Epithelial cell of proximal tubule (primary cell): ENCODE data around the gene STK38L. TPM values are rescaled to one million over a fixed set of nuclear protein-coding genes. Genes with fewer than 3 reads are reported as not detected.

Experiments used
- DNase-seq: peaks from one replicate; pipeline ENCODE4 v3.0.0-alpha.2; 2011; ENCODE audit warnings: low read depth
- H3K4me3 ChIP-seq: 2 replicates; pipeline ENCODE4 v1.5.1; 2011; ENCODE audit warnings: low read depth, mild to moderate bottlenecking, low read length
- total RNA-seq: library from RNA; depleted of rRNA; stranded (reverse); fragments of >200 nt; gene quantifications from 2 replicates; pipeline ENCODE4 v1.2.3, GENCODE V29; 2015
- TF ChIP-seq, protein P1 (sequence below): conservative IDR thresholded peaks from 2 replicates; pipeline ENCODE4 v1.5.1; 2012; ENCODE audit warnings: low read depth, mild to moderate bottlenecking, low read length

STK38L gene
- total RNA-seq, 1 donor from 2014 or later, result 14.9 TPM

DNA sequence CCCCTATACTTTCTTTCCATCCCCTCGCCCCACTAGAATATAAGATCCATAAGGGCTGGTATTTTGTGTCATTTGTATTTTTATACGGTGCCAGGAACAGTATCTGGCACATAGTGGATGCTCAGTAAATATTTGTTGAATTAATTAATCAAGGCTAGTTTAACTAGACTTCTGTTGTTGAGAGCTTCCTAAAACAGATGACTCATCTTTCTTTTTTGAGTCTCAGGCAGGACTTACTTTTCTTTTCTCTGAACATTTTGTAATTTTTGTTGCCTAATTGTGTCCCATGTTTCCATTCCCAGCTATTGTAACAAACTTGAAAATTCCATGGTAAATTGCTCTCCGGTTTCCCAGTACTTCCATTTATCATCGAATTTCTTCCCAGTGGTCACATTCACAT is 16.7 kb downstream of the STK38L start:
- no peak overlapping the region for H3K4me3 ChIP-seq
- DNase-seq, result no peak
- TF ChIP-seq, protein P1, sequence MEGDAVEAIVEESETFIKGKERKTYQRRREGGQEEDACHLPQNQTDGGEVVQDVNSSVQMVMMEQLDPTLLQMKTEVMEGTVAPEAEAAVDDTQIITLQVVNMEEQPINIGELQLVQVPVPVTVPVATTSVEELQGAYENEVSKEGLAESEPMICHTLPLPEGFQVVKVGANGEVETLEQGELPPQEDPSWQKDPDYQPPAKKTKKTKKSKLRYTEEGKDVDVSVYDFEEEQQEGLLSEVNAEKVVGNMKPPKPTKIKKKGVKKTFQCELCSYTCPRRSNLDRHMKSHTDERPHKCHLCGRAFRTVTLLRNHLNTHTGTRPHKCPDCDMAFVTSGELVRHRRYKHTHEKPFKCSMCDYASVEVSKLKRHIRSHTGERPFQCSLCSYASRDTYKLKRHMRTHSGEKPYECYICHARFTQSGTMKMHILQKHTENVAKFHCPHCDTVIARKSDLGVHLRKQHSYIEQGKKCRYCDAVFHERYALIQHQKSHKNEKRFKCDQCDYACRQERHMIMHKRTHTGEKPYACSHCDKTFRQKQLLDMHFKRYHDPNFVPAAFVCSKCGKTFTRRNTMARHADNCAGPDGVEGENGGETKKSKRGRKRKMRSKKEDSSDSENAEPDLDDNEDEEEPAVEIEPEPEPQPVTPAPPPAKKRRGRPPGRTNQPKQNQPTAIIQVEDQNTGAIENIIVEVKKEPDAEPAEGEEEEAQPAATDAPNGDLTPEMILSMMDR, result no peak

DNA sequence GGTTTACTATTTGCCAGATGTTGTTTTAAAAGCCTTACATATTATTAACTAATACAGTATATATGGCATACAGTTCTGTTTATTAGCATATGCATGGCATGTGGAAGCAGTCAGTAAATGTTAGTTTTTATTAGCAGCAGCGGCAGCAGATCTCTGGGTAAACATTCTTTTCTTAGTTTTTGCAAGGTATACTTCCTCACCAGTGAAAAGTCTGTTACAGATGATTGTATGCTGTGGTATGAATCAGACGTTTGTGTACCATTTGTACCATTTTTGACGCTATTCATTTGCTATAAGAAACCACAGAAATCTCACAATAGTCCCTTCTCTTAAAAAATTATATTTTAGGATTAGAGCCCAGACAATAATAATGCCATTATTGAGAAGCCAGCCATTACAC is 17.8 kb downstream of the STK38L start:
- no peak overlapping the region for H3K4me3 ChIP-seq
- TF ChIP-seq, protein P1, result no peak
- DNase-seq, result no peak

DNA sequence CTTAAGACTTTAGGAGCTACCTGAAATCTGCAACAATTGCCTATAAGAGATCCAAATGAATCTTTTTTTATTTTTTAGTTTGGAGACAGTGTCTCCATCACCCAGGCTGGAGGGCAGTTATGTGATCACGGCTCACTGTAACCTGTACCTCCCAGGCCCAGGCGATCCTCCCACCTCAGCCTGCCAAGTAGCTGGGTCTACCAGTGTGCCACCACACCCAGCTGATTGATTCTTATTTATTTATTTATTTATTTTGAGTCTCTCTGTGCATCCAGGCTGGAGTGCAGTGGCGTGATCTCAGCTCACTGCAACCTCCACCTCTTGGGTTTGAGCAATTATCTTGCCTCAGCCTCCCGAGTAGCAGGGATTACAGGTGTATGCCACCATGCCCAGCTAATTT is 26.1 kb downstream of the STK38L start:
- H3K4me3 ChIP-seq, result no peak overlapping the region
- no peak for DNase-seq
- TF ChIP-seq, protein P1, result no peak

DNA sequence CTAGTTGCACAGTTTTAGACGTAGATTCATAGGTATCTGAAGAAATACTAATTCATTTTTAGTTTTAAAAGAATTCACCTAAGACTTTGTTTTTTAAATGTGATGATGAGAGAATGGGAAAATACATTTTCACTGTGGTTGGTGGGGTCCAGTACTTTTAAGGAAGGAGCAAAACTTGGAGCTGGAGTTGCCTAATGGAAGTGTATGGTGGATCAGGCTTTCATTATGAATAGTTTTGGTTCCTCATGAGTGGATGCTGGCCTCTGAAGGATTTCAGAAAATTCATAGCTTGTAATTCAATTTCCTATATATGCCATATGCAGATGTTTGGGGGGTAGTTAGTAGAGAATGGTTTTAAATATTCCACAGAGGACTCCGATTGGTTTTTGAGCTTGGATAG is 27.1 kb downstream of the STK38L start:
- DNase-seq, result no peak
- TF ChIP-seq, protein P1, result no peak
- no peak overlapping the region for H3K4me3 ChIP-seq

DNA sequence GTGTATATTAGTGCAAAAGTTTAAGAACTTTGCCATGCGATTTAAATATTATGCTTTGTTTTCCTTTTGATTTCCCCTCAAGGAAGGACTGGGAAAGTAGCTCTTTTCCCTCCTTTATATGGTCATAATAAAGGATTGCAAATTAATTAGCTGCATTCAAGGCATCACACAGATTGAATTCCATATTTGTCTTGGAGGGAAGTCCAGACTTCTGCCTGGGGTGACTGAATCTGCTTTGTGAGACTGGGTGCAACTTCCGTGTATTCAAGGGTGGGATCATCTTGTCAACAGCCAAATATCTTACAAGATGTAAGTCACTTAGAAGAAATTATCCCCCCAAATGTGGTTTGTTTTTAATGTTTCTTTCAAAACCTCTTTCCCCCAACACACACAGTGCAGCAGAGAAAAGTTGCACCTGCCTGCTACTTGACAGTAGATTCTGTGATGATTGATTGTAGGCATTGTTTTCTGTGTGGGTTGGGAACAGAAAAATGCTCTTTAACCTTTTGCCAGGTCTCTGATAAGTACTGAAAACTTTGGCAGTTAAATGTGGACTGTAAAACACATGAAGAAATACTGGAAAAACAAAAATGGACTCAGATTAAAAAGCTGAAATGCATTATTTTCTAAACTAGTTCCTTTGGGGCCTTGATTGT is 28.4 kb downstream of the STK38L start:
- DNase-seq, result no peak
- TF ChIP-seq, protein P1, result no peak
- H3K4me3 ChIP-seq, result no peak overlapping the region

DNA sequence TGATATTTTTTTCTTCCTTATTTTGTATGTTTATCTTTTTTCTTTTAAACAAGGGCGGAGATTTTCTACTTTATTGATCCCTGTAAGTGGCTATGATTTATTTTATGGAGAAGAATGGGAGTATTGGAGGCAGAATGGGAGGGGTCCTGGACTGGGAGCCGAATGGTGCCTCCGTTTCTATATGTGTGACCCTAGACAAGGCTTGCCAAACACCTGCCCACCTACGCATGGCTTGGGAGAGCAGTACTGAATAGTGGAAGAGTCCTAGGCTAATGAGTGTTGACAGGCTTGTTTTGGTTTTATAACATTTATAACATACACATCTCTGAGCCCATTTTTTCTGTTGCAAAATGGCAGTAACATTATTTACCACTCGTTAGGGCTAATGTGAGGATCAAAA is 29.0 kb downstream of the STK38L start:
- no peak for DNase-seq
- TF ChIP-seq, protein P1, result no peak
- H3K4me3 ChIP-seq, result no peak overlapping the region

DNA sequence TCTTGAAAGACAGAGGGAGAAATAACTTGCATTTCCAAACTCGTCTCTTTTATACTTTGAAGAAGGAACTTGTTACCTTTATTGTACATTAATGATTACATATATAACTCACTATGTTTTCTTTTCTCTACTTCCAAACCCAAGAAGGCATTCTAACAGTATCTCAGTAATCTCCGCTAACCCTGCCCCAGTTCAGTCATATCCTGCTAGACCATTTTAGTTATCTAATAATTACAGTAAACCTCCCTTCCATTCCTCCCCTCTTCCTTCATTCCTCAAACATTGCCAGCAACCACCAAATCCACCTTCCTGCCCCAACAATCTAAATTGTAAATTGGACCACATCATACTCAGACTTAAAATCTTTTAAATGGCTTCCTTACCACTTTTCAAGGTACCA is 30.6 kb downstream of the STK38L start:
- DNase-seq, result no peak
- H3K4me3 ChIP-seq, result no peak overlapping the region
- TF ChIP-seq, protein P1, result no peak
